Limb (tissue), 2 donors: ENCODE results near the gene SLC29A1.
A peak's percentile ranks its signal among the peaks of the same experiment; 100 is the strongest.
"Not testable (repeated sequence)": the region's sequence is repeated elsewhere in the genome, so short reads cannot be mapped to it uniquely, and the experiment has no call there.

Experiments used
- DNase-seq, 2 donors: peaks; one replicate each; pipeline ENCODE4 v3.0.0-alpha.2; 2016; ENCODE audit errors: extremely low spot score in 2 of 2

Gene SLC29A1

DNA sequence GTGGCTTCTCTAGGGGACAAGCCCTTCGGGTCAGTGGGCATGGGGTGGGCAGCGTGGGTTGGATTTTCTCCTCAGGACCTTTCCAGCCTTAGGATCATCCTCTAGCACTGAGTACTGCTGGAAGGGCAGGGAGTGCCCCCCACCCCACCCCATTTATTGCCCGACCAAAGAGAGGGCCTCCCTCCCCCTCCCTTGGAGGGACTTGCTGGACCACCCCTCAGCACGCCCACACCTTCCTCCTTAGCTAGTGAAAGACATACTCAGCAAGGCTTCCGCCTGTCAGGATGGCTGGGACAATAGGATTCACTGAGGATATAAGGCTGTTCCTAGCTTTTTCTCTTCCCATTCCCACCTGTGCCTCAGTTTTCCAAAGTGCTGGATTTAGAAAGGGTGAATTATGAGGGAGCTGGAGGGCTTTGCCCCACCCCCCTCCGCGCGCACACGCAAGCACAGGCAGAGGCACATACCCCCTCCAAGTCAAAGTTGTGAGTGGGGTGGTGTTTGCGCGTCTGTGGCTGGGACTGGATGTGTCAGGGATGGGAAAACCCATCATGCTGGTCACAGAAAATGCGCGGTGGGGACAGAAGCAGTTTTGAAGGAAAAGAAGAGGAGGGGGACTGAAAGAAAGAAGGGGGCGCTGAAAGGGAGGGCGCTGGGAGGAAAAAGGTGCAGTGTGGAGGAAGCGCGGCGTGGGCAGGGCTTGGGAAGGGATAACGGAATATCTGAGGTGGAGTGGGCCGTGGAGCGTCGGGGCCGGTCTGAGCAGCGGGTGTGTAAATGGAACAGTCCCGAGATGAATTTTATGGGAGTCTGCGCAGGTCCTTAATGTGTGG is 693 bp upstream of the SLC29A1 start:
- DNase-seq: no peak

DNA sequence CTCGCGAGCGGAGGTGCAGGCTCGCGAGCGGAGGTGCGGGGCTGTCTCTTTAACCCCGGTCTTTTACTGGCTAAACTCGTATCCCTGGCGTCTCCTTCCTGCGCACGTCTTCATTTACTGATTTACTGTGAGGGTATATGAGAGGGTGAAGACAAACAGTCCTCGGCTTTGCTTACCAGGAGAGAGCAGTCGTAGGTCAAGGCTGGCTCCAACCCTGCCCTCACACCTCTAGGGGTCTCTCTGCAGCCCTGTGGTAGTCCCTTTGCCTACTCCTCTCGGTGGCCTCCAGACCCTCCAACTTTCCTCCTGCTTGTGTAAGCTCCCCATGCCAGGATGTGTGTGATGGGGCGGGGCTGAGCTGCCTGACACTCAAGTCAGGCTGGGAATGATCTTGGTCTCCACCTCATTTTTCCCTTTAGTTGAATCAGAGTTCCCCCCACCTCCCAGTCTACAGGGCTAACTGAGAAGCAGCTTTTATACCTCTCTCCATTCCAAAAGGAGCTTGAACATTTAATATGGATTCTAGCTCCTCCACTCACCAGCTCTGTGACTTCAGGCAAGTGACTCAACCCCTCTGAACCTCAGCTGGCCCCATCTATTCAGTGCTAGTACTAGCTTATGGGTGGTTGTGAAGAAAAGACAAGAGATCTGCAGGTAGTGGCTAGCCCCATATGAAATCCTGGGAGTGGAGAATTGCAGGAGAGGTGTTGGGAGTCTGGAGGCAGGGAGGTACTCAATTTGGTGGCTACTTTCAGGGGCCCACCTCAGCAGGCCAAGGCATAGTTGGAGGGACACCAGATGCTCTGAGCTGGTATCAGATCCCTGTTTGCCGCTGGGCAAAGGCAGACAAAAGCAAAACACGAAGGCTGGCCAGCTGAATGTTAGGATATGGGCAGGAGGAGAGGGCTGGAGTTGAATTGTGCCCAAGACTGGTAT is 902 bp downstream of the SLC29A1 start:
- DNase-seq: no peak

DNA sequence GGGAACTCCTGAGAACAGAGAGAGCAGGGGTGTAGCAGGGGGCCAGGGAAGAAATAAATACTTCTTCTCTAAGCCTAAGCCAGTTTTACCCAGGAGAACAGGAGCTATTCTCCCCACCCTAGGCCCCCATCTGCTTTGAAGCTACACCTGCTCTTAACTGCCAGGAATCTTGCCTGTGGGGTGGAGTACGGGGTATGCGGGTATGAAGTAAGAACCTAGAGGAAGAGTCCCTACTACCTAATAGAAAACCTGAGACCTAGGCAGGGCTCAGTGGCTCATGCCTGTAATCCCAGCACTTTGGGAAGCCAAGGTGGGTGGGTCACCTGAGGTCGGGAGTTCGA is 1.5 kb downstream of the SLC29A1 start:
- DNase-seq: no peak

DNA sequence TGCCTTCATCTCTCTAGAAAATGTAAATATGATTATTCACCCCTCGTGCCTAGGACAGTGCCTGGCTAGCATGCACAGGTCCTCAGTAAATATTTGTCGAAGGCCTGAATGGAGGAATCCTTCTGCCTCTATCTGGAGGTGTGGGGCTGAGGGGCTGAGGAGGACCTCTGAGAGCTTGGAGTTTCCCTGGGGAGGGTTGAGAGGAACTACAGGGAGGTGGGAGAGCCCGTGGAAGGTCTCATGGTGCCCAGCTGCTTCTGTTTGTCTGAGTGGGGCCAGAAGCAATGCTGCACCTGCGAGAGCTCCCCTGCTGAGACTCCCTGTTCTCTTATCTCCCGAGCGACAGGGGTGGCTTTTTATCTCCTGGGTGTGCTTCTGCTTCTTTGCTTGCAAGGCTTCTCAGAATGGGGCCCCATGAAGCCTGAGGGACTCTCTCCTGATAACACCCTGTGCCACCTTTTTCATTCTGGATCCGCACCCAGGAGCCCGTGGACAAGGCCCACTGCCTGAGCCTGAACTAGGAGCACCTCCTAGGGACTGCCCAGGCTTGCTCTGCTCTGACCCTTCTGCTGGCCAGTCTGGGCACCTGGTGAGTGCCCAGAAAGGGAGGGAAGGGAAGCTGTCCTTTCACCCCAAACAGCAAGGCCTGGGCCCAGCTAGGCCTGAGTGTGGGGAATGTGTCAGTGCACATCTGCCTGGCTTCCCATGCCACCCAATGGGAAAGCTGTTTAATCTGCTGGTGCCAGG is 2.4 kb downstream of the SLC29A1 start:
- no peak for DNase-seq

DNA sequence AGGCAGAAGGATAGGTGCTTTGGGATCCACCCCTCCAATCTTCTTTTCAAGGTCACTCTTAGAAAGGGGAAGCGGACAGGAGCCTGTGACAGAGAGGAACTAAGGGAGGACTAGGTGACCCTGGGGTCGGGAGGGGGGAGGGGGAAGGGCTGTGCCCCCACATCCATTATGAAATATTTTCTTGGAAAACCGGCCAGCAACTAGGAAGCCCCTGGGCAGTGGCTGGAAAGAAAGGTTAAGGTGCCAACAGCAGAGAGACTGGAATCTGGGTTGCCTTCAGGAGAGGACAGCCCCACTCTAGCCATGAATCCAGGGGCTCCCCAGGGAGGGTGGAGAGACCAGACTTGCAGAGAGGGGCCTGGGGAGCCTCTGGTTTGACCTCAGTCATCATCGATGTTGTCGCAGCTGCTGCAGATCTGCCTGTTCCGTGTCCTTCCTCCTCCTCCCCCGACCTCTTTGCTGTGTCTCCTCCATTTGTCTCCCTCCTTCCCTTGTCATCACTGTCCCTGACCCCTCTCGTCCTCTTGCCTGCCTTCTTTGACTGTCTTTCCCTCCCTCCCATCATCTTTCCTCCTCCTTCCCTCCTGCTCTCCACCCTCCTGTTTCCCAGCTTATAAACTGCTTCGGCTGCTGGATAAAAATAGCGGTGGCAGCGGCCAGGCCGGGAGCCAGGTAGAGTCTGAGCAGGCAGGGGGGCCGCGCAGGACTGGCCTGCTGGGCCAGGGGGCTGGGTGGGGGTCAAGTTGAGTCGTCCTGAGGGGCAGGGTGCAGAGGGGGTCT is 3.2 kb downstream of the SLC29A1 start:
- no peak for DNase-seq

DNA sequence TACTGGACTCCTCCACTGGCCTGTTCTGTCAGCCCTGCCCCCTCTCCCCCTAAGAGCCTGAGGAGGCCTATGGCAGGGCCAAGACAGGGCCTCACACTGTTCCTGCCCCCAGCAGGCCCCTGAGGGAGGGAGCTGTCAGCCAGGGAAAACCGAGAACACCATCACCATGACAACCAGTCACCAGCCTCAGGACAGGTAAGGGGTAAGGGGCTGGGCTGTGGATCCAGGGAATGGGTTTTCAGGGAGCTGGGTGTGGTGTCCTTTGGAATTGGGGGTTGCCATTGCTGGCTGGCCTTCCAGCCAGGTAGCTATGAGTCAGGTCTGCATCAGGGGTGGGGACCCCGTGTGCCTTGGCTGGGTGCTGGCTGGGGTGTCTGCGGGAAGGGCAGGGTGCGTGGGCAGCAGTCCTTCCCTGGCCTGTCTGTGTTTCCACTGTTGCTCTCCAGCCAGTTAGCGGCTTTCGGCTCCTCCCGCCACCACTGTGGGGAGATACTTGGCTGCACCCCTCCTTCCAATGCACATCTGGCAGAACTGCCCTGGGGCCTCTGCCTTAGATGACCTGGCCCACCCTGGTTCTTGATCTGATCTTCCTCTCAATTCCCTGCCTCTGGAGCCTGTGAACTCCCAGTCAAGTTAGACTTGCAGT is 3.9 kb downstream of the SLC29A1 start:
- DNase-seq: no peak

DNA sequence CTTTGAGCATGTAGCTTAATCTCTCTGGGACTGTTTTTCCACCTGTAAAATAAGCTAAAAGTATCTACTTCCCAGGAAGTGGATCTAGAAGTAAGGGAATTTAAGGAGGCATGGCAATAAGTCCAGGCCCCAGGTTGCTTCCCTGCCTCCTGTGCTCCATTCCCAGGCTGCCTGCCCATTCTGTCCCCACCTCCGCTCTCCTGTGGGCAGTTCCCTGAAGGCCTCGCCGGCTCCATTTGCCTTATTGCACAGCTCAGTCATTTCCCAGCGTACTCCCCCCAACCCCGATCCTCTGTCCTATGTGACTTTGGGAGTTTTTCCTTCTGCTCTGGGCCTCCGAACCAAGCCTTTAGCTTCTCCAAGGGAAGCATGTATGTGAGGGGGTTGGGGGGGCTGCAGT is 4.6 kb downstream of the SLC29A1 start:
- DNase-seq: no peak

DNA sequence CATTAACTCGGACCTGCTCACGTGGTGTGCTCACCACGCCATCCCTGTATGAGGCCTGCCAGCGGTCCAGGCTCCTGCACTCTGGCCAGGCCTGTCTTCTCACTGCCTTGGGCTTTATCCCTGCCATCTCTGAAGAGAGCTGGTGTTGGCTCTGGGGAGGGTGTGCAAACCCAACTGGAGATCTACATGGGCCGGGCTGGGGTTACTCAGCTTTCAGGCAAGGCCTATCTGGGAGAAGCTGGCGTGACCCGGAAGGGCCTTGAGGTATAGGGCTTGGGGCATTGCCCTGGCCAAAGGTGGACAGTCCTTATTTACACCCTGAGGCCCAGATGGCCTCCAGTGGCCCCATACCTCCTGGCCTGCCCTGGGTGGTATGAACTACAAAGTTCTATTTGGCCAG is 5.0 kb downstream of the SLC29A1 start:
- DNase-seq: no peak

DNA sequence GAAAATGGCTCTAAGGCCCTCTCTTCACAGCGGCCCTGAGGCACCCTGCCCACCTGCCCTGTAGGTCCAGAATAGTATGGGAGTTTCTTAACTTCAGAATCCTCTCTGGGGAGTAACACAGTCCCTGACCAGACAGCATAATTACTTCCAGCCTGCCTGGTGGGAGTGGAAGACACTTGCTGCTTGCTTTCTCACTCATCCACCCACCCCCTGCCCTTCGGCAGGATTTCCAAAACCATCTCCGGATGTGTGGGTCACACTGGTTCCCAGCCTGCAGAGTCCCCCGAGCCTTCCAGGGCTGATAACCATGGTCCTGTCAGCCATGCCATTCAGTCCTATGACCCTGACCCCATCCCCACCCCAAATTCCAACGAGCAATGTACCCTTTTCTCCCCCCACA is 5.4 kb downstream of the SLC29A1 start:
- DNase-seq: no peak

DNA sequence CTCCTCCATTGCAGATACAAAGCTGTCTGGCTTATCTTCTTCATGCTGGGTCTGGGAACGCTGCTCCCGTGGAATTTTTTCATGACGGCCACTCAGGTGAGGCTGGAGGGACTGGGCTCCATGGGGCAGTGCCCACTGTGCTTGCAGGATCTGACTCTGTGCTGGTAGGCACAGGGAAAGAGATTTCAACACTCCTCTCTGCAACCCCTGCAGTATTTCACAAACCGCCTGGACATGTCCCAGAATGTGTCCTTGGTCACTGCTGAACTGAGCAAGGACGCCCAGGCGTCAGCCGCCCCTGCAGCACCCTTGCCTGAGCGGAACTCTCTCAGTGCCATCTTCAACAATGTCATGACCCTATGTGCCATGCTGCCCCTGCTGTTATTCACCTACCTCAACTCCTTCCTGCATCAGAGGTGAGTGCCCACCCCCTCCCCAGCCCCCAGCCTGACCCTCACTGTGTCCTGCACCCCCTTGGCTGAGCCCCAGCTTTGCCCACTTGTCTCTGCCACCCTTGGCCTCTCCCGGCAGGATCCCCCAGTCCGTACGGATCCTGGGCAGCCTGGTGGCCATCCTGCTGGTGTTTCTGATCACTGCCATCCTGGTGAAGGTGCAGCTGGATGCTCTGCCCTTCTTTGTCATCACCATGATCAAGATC is 6.1 kb downstream of the SLC29A1 start:
- no peak for DNase-seq

DNA sequence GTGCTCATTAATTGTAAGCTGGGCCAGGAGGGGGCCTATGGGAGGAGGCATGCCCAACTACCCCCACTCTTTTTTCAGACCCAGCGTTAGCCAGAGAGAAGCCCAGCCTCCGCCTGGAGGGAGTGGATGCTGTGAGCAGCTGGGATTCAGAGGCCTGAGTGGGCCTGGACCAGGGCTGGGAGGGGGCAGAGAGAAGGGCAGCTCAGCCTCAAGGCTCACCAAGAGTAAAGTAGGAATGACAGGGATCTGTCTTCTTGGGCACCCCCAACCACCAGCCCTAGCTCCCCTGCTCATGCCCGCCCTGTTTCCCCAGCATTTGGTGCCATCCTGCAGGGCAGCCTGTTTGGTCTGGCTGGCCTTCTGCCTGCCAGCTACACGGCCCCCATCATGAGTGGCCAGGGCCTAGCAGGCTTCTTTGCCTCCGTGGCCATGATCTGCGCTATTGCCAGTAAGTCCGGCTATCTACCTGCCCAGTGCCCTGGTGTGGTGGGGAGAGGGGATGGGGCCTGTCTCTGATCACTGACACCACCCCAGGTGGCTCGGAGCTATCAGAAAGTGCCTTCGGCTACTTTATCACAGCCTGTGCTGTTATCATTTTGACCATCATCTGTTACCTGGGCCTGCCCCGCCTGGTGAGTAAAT is 6.8 kb downstream of the SLC29A1 start:
- no peak for DNase-seq

DNA sequence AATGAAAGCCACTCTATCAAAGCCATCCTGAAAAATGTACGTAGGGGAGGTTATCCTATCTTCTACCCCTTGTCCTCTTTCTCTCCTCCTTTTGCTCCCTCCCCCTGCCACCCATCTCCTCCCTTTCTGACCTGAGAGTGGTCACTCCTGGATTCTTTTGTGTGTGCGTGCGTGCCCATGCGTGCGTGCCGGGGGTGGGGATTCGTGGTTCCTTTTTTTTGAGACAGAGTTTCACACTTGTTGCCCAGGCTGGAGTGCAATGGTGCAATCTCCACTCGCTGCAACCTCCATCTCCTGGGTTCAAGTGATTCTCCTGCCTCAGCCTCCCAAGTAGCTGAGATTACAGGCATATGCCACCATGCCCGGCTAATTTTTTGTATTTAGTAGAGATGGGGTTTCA is 8.0 kb downstream of the SLC29A1 start:
- not testable (repeated sequence) for DNase-seq

DNA sequence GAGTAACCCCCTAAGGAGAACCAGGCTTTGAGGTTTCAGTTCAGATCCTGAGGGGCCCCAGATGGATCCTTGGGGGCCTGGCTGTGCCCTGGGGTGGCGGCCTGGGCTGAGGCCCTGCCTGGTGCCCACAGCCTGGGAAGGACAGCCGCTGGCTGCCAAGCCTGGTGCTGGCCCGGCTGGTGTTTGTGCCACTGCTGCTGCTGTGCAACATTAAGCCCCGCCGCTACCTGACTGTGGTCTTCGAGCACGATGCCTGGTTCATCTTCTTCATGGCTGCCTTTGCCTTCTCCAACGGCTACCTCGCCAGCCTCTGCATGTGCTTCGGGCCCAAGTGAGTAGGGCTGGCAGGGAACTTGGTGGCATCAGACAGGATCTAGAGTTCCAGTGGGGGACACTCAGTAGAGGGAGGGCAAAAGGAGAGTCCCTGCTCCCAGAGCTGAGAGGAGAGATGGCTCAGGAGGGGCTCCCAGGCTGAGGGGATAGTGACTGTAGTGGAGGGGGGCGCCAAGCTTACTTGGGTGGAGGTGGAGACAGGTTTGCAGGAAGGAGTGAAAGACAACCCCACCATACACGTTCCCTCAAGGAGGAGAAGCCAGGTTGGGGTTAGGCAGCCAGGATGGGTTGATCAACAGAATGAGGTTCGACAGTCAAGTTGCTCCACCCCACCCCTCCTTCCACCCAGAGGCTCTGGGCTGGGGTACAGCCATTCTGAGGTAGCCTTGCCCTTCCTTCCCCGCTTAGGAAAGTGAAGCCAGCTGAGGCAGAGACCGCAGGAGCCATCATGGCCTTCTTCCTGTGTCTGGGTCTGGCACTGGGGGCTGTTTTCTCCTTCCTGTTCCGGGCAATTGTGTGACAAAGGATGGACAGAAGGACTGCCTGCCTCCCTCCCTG is 9.5 kb downstream of the SLC29A1 start:
- DNase-seq: no peak

DNA sequence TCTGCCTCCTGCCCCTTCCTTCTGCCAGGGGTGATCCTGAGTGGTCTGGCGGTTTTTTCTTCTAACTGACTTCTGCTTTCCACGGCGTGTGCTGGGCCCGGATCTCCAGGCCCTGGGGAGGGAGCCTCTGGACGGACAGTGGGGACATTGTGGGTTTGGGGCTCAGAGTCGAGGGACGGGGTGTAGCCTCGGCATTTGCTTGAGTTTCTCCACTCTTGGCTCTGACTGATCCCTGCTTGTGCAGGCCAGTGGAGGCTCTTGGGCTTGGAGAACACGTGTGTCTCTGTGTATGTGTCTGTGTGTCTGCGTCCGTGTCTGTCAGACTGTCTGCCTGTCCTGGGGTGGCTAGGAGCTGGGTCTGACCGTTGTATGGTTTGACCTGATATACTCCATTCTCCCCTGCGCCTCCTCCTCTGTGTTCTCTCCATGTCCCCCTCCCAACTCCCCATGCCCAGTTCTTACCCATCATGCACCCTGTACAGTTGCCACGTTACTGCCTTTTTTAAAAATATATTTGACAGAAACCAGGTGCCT is 10.2 kb downstream of the SLC29A1 start:
- no peak for DNase-seq

DNA sequence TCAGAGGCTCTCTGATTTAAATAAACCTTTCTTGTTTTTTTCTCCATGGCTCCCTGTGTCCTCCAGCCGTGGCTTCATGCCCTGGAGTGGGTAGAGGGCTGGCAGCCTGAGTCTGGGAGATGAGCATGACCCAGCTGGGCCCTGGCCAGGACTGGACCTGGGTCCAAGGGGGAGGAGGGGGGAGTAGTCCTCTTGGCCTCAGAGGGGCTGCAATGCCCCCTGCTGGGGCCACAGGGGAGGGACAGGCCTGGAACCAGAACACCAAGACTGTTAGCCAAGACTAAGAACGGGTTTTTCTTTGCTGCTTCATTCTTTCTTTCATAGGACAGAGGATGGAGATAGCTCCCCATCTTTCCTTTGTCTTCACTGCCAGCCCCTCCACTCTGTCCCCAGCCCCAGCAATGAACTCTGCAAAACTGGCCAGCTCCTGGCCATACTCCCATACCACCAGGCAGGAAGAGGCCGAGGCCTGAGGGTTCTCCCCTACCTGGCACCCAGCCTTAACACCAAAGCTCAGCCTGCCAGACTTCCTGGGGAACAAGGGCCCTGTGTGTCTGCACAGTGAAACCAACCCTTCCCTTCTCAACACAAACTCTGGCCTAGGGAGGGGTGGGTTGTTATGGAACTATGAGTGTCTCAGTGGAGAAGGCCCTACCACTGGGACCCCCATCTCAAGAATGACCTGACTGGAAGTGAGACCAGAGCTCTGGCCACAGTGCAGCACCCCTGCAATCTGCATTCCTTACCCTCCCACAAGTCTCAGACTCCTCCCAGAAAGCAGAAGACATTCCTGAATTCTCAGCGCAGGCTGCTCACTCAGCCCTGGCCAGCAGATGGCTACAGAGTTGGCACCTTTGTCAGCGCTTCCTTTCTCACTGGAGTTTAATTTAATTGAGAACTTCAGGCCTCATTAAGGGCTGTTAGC is 11.0 kb downstream of the SLC29A1 start:
- DNase-seq: peak; percentile 48 to 71

DNA sequence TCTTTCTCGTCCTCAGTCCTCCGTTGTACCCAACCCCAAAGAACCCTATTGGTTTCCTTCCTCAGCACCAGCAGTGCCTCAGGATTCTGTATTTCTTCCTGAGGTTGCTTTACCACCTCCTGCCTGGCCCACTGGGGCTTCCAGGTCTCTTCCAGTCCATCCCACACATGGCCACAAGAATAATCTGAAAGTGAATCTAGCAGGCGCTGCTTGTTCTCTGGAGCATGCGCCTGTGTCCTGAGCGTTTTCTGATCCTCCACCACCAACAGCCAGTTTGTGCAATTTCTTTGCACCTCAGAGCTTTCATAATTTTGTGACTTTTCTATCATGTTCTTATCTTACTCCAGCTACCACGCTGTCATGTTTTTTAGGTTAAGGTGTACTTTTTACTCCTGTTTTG is 11.9 kb downstream of the SLC29A1 start:
- no peak for DNase-seq

DNA sequence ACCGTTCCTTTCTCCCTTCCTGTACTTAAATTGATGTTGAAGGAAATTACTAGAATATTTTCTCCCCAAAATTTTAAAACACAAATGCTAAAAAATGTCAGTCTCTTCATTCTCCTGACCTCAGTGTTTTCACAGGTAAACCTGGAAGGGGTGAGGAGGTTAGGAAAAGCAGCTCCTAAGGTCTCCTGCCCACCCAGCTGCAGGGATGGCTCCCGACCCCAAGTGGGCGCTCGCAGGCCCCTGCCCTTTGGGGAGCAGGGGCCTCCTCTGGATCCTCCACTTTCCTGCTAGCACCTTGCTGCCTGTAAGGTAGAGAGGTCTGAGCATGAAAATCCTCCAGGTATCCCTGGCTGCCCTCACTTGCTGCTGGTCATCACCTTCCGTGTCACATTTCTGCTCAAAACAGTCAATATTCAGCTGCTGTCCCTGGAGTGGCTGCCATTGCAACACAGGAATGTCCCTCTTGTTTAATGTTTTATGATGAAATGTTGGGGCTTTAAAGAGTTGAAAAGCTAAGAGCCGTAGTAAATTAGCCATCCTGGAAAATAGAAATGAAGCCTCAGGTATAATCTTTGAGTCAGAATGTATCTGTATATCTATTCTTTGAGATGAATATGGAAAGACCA is 12.6 kb downstream of the SLC29A1 start:
- DNase-seq: no peak
